GM18867 (cell line): ENCODE results near the gene COL18A1.
A peak's percentile ranks its signal among the peaks of the same experiment; 100 is the strongest.
"Not testable (repeated sequence)": the region's sequence is repeated elsewhere in the genome, so short reads cannot be mapped to it uniquely, and the experiment has no call there.

Experiments used
- ATAC-seq: cut with Tn5 transposase; IDR thresholded peaks from one replicate; pipeline ENCODE4 v1.9.1; 2021; ENCODE audit warnings: mild to moderate bottlenecking, moderate library complexity; ENCODE audit not compliant: unreplicated experiment

COL18A1 gene

DNA sequence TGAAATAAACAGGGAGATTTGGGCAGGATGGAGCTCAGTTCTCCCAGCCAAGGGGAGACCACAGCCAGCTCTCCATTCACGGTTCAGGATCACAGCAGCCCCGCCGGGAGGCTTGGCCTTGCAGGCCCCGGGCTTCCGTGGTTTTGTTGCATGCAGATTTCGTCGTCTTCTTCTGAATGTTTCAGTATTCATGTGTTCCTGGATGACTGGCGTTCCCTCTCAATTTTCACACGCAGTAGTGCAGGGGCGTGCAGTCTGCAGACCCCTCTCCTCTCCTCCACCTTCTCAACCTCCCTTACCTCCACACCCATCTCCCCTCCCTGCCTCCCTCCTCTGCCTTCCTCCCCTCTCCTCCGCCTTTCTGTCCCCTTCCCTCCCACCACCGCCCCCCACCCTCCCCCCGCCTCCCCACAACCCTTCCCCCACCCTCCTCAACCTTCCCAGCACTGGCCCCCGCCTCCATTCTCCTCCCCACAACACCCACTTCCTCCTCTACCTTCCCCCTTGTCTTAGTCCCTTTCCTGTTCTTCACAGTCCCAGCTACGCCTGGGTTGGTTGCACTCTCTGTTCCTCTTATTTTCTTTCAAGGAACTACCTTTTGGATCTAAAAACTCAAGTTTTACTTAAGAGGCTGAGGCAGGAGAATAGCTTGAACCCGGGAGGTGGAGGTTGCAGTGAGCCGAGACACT, 145.7 kb downstream of the COL18A1 start:
- ATAC-seq, result no peak

DNA sequence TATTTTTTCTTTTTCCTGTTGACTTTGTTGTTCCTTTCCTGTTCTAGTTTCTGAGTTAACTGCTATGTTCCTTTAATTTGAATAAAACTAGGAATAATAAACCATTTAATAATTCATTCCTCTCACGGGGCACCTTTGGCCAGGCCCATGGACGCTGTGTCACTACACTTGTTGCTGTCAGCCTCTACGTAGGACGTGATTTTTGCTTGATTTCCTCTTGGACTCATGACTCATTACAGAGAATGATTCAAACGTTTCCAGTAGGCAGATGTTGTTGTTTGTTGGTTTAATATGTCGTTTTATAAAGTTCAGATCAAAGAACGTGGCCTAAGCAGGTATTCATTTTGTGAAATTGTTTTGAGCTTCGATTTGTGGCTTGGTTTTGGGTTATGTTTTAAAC, 146.4 kb downstream of the COL18A1 start:
- ATAC-seq, result no peak

DNA sequence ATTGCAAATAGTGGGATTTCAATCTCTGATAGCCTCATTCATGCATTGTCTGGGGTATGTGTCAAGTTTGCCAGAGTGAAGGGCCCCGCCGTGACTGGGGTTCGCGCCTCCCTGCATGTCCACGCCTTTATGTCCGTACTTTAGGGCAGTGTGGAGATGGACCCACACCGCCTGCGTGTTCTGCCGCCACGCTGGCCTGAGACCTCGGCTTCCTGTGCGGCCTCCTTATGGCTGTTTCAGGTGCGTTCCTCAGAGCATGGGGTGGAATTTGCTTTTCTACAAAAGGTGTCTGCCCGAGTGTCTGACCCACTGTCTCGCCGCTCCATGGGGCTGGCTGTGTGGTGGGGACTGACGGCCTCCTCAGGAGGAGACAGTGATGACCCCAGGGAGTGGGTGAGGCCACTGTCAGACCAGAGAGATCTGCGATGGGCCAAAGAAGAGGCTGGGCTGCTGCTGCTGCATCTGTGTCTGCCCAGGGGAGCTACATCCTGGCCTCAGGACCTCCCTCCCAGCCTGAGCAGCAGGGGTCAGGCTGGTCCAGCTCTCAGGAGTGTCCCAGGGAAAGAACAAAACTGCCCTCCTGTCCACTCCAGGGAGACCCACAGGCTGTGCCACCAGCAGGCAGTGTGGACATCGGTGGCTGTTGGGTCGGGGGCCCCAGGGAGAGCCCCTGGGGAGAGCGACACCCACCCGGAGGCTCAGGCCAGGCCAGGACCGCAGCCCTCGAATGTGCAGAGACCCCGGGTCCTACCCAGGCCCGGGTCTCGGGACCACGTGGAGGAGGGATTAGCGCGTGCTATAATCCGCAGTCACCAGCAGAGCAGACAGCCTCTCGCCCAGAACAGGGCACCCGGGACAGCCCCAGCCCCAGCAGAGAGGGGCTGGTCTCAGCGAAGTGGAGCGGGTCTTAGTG, 147.1 kb downstream of the COL18A1 start:
- no peak for ATAC-seq

DNA sequence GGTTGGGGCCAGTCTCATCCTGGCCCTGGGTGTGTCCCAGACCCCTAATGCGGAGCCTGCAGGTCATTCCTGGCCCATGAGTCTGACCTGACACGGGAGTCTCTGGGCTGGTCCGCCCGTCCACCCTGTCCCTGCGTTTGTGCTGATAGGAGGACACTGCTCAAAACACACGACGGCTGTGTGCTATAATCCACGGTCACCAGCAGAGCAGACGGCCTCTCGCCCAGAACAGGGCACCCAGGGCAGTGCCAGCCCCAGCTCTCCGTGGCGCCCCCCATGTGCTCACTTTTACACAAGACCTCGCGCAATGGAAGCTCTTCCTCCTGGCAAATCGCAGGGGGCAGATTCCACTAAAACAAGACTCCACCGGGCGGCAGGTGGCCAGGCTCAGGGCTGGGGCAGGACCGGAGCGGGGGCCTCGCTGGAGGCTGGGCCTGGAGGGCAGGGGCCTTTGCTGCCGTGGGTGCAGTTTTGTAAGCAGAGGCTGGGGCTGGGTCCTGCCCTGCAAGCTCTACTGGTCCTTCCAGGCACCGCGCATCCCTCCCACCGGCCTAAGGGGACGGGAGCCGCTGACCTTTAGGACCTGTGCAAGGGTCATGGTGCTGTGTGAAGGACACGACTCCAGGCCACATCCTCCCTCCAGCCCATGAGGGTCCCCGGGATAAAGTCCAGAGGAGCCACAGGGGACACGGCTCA, 147.9 kb downstream of the COL18A1 start:
- no peak for ATAC-seq

DNA sequence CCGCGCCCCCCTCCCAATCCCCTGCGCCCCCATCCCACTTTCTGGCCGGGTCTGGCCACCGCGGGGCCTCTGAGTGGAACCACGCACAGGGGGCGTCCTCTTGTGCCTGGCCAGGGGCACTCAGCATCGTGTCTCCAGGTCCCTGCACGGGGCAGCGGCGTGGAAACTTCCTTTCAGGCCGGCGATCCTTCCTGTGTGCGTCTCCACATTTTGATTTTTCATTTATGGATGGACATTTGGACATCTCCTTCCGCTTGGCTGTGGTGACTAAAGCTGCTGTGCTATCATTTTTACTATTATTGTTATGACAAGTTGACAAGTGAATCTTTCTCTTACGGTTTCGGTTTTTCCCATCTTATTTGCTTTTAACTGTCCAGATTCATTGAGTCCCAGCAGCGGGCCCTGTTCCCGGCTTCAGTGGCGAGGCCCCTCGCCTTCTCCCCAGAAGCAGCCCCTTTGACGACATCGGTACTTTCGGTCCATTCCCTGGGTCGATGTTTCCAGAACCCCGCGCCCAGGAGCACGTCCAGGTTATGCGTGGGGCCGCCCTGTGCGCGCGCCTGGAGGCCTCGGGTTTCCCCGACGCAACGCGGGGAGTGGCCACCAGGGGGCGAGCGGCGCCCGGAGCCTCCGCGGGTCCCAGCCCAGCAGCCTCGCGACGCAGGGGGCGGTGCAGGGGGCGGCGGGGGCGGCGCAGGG, 149.7 kb downstream of the COL18A1 start:
- peak; percentile 59 for ATAC-seq

DNA sequence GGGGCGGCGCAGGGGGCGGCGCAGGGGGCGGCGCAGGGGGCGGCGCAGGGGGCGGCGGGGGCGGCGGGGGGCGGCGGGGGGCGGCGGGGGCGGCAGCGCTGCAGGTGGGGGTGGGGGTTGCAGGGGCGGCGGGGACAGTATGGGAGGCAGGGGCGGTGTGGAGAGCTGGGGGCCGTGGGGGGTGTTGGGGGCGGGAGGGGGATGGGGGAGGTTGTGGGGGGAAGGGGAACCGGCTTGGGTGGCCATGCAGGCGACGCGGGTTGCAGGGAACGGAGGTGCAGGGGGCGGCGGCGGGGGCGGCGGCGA, 150.2 kb downstream of the COL18A1 start:
- no peak for ATAC-seq

DNA sequence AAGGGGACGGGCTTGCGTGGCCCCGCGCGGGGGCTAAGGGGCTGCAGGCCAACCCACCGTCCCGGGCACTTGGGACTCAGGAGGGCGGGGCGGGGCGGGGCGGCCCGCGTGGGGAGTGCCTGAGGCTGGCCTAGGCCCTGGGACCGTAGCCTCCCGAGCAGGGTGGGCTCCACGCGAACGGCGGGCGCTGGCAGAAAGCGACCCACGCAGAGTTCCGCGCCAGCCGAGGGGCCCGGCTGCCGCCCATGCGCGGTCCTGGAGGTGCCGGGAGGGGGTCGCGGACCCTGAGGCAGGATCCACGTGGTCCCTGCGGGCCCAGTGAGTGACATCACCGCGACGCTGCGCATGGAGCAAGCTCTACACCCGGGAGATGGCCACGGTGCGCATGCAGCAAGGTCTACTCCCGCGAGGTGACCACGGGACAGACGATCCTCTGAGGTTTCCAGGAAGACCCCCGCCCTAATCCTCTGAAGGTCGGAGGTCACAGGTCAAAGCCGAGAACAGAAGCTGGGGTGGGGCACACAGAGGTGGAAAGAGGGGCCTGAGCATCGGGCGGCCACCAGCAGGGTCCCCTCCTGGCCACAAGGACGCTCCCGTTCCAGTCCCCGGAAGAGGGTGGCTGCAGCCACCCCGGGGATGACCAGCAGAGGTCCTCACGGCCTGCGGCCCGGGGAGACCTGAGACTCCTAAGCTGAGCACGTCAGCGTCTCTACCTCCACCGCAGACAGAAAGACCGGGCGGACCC, 150.8 kb downstream of the COL18A1 start:
- no peak for ATAC-seq

DNA sequence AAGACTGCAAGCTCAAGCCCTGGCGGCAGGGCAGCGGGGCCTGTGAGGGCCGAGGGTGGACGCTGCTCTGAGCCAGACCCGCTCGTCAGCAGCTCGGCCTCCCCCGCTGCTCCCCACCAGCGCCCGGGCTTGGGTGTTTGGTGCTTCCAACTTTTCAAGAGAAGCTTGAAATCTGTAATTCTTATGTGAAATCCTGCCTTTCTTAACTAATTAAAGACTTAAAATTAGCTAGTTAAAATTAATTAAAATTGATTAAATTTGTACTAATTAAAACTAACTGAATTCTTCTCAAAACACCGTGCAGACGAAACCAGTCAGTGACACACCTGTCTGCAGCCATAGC, 151.3 kb downstream of the COL18A1 start:
- no peak for ATAC-seq

DNA sequence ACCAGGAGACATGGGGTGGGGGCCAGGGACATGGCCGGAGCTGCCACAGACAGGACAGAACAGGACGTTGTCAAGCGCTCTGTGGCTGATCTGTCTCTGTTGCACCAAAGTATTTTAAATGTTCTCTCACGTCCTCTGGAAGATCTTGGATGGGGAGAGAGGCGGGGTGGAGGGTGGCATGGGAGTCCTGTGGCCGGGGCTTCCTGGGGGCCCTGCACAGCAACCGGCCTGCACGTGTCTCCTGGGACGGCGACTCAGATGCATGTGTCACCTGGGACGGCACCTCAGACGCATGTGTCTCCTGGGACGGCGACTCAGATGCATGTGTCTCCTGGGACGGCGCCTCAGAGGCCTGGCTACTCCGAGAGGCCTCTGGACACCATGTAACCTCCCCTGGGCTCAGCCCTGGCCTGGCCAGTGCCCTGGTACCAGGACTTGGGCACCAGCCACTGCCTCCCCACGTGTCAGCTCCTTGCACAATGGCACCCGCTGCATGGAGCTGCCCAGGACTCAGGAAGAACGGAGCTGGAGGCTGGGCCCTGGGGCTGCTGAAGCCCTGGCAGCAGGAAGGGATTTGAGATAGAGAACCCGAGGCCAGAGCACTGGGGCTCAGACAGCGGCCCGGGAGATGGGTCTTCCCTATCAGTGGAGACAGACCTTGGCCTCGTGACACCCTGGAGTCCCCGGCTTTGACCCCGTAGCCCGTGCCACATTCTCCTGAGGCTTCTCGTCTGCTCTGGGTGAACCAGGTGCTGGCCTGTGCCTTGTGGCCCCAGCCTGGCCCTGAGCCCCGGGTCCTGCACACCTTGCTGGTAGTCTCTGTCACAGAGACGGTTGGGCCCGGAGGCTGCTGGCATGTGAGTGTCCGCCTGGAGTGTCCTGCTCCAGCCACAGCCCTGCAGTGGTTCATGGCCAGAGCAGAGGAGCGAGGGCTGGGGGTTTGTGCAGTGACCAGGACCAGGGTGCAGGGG, 152.0 kb downstream of the COL18A1 start:
- no peak for ATAC-seq

DNA sequence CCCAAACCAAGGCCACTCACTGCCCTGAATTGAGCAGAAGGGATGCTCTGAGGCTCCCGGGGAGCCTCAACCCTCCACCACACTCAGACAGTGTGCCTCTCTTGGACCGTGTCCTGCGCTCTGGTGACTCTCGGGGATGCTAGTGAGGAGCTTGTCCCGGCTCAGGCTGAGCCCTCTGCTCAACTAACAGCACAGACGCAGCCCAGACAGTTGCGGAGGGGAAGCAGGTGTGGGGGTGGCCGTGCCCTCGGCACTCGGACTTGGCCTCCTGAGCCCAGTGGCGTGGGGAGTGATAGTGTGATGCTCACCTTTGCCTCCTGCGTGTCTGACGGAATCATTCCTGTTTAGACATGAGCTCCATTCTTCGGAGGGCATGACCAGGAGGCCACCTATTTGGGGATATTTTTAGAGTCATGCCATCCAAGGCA, 152.7 kb downstream of the COL18A1 start:
- no peak for ATAC-seq

DNA sequence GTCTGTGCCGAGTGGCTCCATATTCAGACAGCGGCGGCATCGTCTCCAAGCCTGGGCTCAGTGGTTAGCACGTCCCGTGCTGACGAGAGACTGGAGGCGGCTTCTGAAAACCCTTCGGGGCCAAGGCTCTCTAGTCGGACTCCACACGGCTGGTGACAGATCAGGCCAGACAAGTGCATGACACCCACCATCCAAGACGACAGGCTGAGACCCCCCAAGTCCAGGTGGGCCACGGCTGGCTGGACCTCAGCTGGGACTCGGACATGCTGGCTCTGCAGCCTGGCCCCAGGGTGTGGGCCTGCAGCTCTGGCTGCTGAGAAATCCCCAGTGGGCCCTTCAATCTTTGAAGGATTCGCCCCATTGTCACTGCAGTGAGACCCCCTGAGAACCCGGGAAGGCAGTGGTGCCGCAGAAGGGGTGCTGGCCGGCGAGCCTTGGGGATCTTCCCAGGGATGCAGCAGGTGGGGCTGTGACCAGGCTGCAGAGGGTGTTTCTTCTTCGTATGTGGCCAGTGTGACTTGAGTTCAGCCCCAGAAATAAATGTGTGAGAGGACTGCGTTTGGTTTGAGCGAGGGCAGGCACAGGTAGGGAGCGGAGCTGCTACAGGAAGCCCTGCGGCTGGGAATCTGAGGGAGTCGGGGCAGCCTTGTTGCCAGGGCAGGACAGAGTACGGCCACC, 153.2 kb downstream of the COL18A1 start:
- no peak for ATAC-seq

DNA sequence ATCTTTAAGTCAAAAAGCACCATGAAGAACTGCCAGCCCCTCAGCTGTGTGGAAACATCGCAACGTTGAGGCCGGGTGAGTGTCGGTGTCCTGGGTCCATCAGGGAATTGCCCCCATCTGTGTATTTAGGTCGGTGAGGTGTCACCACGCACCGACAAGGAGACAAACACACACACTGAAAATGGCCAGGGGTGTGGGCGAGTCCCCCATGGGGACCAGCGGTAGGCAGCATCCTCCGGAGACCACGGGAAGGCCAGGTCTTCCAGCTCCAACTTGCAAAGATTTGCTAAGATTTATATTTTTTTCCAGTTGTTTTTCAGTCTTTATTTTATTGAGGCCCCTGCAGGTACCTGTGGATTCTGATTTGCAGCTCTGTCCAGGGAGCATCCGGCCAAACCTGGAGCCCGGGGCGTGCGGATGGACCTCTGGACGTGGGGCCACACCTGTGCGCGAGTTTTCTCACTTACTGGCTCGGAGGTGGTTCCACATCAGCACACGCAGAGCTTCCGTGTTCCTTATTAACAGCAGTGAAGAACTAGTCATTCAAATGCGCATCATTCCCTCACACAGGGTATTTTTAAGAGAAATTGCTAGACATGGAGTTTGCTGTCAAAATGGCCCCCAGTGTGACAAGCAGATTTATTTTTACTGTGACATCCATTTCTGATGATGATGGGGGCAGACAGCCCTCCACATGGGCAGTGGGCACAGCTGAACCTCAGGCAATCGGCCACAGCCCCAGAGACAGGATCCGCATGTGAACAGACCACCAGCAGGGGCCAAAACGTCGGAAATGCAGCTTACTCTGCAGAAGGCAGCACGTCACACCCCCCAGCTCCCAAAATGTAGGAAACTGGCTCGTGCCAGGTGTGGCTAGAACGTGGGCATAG, 154.5 kb downstream of the COL18A1 start:
- ATAC-seq, result no peak

DNA sequence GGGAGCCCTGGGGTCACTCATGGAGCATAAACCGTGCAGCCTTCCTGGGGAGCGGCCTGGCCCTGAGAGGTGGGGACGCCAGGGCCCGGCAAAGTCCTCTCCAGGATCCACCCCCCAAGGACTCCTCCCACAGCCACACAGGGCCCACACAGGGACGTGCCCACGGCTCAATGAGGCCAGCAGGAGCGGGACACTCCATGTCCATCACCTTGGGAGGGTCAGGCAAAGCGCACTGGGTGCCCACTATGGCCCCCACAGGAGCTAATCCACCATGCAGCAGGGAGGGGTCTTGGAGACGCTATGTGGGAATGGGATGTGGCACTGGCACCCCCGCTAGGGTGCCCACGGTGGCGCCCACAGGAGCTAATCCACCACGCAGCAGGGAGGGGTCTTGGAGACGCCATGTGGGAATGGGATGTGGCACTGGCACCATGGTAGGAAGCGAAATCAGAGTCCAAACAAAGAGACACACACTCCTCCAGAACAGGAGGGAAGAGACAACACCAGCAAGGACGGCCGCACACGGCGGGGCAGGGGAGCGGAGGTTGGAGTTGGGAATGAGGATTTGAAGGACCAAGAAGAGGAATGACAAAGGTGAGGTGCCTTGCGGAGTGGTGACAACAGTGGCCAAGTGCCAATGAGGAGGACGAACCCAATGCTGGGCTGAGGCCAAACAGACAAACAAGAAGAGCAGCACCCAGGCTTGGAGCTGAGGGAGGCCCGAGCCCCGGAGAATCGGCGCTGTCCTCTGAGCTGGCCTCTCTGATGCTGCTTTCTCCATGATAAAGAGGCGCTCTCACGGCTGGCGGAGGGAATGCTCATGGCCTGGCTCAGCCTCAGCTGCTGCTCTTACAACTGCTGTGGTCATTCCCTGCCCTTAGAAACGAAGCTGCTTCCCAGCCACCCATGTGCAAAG, 155.4 kb downstream of the COL18A1 start:
- ATAC-seq, result no peak

DNA sequence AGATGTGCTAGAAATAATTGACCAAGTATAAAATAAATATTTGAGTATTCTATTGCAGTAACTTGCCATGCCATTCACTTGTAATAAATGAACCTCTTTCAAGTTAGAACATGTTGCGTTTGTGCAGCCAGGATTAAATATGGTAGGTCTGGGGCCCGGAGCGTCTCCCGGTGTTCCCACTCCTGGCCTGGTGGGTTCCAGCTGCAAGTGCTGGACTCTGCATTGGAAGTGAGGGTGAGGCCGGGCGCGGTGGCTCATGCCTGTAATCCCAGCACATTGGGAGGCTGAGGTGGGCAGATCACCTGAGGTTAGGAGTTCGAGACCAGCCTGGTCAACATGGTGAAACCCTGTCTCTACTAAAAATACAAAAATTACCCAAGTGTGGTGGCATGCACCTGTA, 156.3 kb downstream of the COL18A1 start:
- not testable (repeated sequence) for ATAC-seq

DNA sequence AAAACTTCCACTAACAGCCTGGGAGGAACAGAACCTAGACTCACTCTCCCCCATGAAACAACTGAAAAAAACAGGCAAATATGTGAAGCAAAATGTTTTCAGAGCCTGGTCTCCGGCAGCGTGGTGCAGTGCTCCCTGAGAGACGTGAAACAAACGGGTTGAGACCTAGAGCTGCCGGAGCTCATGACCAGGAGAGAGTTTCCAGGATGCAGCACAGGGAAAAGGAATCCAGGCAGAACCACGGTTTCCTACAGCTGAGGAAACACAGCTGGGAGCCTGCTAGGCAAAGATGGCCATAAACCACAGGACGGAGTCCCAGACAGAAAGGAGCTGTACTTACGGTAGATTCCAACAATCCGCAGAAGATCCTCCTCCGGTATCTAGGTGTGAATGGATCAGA, 157.4 kb downstream of the COL18A1 start:
- ATAC-seq, result no peak

DNA sequence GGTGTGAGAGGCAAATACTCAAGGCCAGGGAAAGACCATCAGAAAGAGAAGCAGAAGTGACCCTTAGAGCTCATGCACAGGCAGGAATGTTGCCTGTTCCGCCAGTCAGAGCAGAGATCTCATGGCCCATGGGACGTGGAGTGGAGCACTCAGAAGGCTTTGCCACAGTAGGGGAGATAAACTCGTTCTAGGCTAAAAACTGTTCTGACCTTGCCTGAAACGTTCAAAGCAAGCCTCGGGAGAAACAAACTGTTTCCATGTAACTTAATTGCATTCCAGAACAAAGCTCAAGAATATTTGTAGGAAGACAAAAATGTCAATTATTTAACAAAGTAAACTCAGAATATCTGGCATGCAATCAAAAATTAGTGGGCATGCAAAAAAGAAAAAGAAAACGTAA, 158.0 kb downstream of the COL18A1 start:
- no peak for ATAC-seq
